ENCODE results near the gene FBXW2.

DNA sequence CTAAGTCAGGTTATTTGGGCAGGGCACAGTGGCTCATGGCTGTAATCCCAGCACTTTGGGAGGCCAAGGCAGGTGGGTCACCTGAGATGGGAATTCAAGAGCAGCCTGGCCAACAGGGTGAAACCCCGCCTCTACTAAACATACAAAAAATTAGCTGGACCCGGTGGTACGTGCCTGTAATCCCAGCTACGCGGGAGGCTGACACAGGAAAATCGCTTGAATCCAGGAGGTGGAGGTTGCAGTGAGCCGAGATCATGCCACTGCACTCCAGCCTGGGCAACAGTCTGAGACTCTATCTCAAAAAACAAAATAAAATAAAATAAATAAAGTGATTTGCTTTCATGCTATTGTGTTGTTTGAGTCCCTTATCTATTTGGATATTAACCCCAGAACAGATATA, 8.2 kb upstream of the FBXW2 start:
- TF ChIP-seq CTCF (IDR thresholded peaks at IDR 0.05; ENCODE audit: insufficient read depth, low read length), result no peak
- TF ChIP-seq POLR2AphosphoS5 (IDR thresholded peaks at IDR 0.05; ENCODE audit: low read depth), result no peak
- TF ChIP-seq, protein P1, sequence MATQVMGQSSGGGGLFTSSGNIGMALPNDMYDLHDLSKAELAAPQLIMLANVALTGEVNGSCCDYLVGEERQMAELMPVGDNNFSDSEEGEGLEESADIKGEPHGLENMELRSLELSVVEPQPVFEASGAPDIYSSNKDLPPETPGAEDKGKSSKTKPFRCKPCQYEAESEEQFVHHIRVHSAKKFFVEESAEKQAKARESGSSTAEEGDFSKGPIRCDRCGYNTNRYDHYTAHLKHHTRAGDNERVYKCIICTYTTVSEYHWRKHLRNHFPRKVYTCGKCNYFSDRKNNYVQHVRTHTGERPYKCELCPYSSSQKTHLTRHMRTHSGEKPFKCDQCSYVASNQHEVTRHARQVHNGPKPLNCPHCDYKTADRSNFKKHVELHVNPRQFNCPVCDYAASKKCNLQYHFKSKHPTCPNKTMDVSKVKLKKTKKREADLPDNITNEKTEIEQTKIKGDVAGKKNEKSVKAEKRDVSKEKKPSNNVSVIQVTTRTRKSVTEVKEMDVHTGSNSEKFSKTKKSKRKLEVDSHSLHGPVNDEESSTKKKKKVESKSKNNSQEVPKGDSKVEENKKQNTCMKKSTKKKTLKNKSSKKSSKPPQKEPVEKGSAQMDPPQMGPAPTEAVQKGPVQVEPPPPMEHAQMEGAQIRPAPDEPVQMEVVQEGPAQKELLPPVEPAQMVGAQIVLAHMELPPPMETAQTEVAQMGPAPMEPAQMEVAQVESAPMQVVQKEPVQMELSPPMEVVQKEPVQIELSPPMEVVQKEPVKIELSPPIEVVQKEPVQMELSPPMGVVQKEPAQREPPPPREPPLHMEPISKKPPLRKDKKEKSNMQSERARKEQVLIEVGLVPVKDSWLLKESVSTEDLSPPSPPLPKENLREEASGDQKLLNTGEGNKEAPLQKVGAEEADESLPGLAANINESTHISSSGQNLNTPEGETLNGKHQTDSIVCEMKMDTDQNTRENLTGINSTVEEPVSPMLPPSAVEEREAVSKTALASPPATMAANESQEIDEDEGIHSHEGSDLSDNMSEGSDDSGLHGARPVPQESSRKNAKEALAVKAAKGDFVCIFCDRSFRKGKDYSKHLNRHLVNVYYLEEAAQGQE (IDR thresholded peaks at IDR 0.05; ENCODE audit: insufficient replicate concordance, low read depth), result no peak
- TF ChIP-seq SPI1 (IDR thresholded peaks at IDR 0.05; ENCODE audit: borderline replicate concordance, low read depth), result no peak
- no peak for TF ChIP-seq GABPA (IDR thresholded peaks at IDR 0.05; ENCODE audit: low read depth)

Data from HL-60 (cell line).